ENCODE results near the gene SPN. TPM values are rescaled to one million over a fixed set of nuclear protein-coding genes. Genes with fewer than 3 reads are reported as not detected.
A peak's percentile ranks its signal among the peaks of the same experiment; 100 is the strongest.
"Not testable (repeated sequence)": the region's sequence is repeated elsewhere in the genome, so short reads cannot be mapped to it uniquely, and the experiment has no call there.

SPN gene
- polyA plus RNA-seq, 3 donors: 1.9 to 2.8 (median 2.5) TPM

DNA sequence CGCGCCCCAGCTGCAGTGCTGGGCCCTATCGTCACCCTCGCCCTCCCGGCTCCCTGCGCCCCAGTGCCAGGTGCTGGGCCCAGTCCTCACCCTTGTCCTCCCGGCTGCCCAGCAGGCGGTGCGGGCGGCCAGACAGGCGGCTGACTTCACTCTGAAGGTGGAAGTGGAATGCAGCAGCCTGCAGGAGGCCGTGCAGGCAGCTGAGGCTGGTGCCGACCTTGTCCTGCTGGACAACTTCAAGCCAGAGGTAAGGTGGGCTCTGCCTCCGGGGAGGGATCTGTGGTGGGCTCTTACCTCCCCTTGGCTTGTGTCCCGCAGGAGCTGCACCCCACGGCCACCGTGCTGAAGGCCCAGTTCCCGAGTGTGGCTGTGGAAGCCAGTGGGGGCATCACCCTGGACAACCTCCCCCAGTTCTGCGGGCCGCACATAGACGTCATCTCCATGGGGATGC is 33.9 kb downstream of the SPN start:
- DNase-seq (ENCODE audit: extremely low read depth in 1 of 11, low read depth in 9 of 11, low spot score in 4 of 11): no peak

GRCh38 chr16:29697391-29697790 is 34.3 kb downstream of the SPN start:
- no peak for DNase-seq (ENCODE audit: extremely low read depth in 1 of 11, low read depth in 9 of 11, low spot score in 4 of 11)

DNA sequence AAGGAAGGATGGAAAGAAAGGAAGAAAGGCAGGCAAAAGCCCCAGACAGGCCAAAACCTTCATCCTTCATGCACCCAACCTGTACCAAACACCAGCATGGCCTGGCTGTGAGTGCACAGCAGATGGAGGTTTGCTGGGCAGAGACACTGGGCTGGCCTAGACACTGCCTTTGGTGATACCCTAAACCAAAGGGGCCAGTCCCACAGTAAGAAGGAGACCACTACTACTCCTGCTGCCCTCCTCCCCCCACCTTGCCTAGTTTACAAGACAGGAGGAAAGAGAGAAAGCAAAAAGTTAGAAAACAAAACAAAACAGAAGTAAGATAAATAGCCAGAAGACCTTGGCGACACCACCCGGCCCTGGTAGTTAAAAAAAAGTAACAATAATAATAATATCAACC is 35.0 kb downstream of the SPN start:
- no peak for DNase-seq (ENCODE audit: extremely low read depth in 1 of 11, low read depth in 9 of 11, low spot score in 4 of 11)

- no peak for DNase-seq (ENCODE audit: extremely low read depth in 1 of 11, low read depth in 9 of 11, low spot score in 4 of 11)
Measured at GRCh38 chr16:29698484-29699323, 35.7 kb downstream of the SPN start.

- DNase-seq (ENCODE audit: extremely low read depth in 1 of 11, low read depth in 9 of 11, low spot score in 4 of 11): no peak
Measured at GRCh38 chr16:29699324-29700219, 36.5 kb downstream of the SPN start.

DNA sequence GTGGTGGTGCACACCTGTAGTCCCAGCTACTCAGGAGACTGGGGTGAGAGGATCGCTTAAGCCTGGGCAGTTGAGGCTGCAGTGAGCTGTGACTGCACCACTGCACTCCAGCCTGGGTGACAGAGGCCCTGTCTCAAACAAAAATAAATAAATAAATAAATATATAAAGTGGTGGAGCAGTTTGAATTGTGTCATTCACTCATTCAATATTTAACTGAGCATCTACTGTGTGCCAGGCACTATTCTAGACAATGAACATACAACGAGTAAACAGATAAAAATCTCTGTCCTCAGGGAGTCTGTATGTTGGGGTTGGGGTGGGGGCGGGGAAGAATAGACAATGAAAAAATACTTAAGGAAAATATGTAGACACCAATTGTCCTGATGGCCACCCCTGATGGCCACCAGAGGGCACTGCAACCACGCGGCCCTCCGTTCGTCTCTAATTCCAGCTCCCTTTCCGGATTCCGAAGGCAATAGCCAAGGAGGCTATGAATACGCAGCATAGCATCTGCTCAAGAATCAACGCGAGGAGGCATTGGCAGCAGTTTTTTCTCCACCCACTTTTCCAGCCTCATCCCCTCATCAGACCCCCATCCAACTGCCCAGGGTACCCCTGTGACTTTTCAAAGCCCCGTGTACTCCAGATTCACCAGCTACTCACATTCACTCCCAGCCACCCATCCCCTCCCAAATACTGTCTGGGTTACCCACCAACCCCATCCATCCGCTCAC is 37.4 kb downstream of the SPN start:
- peak in 7 of 11 donors; percentile 30 to 65 (median 56) for DNase-seq (ENCODE audit: extremely low read depth in 1 of 11, low read depth in 9 of 11, low spot score in 4 of 11)

DNA sequence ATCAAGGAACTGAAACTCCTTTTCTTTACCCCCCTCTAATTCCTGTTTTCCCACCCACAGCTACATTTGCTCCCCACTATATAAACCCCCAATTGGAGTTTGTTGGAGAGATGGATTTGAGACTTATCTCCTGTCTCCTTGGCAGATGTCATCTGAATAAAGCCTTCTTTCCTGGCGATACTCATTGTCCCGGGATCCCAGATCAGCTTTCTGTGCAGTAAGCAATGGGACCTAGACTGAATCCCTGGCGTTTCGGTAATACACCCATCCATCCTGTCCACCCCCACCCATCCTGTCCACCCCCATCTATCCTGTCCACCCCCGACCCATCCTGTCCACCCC is 38.1 kb downstream of the SPN start:
- no peak for DNase-seq (ENCODE audit: extremely low read depth in 1 of 11, low read depth in 9 of 11, low spot score in 4 of 11)

DNA sequence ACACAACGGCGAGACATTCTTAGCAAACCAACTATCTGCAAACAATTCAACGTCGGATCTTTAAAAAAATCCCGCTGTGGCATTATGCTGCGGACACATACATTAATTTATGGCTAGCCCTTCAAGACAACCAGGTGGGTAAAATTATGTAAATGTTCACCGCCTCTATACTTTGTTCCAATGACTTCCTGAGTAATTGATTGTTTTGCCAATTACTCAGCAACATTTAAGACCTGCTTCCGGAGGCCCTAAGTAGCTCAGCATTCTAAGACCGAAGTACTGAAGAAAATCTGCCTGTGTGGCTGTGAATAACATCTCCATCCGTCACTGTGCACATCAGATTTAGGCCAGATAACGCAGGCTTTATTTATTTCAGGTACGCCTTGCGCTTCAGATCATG is 39.2 kb downstream of the SPN start:
- DNase-seq (ENCODE audit: extremely low read depth in 1 of 11, low read depth in 9 of 11, low spot score in 4 of 11): peak in 1 of 11 donors; percentile 42

DNA sequence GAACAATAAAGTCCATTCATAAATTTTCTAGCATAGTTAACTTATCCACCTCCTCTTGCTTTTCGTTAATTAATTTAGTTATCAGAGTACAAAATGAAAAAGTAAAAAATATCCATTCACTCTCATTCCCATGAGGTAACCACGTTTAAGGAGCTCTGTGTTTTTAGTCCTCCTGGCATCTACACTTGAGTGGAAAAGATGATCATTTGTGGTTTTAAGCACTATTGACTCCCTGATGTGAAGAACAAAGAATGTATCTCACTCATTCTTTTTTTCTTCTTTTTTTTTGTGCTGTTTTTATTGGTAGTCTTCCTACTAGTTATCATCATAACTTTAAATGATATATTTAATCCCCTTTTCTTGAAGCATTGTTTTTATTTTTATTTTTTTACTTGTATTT is 42.0 kb downstream of the SPN start:
- DNase-seq (ENCODE audit: extremely low read depth in 1 of 11, low read depth in 9 of 11, low spot score in 4 of 11): no peak

GRCh38 chr16:29707160-29707559 is 44.1 kb downstream of the SPN start:
- not testable (repeated sequence) for DNase-seq (ENCODE audit: extremely low read depth in 1 of 11, low read depth in 9 of 11, low spot score in 4 of 11)

- no peak for DNase-seq (ENCODE audit: extremely low read depth in 1 of 11, low read depth in 9 of 11, low spot score in 4 of 11)
Measured at GRCh38 chr16:29708917-29709600, 46.0 kb downstream of the SPN start.

GRCh38 chr16:29709657-29710056 is 46.6 kb downstream of the SPN start:
- DNase-seq (ENCODE audit: extremely low read depth in 1 of 11, low read depth in 9 of 11, low spot score in 4 of 11): not testable (repeated sequence)

DNA sequence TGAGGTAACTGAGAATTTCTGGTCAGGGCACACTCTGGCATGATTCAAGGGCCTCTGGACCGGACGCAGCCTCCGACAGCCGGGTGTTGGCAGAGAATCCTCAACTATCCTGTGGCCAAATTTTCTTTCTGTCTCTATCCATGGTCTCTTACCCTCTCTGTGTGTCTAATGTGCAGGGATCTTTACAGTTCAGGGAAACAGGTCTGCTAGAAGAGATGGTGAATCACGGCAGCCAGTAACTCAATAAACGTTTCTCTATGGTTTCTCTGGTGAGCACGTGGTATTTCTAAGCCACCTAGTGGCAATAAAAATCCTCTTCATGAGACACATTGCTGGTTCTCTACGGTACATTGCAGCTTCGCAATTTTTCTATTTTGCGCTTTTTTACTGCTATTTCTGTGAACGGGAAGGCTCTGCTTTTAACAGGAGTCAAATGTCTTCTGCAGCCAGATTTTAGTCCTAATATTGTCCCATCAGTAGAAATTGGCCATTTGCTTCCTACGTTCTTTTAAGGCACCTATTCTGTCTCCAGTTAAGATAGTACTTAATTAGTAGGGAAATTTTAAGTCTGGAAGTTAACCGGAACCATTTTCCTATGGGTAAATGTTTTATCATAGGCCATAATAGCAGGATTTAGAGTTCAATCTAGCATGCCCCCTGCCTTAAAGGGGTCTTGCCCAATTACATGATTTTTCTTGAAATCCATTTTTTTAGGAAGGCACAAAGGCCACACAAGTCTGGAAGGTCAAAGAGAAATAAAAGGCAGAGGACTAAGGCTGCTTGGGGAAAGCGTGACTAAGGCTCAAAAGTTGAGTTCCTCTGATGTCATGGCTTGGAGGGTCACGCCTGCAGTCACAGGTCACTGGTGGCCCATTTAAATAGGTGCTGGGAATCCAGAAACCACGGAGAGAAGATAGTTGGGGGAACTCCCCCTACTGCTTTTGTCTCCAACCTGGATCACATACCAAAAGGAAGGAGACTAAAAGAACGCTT is 47.5 kb downstream of the SPN start:
- DNase-seq (ENCODE audit: extremely low read depth in 1 of 11, low read depth in 9 of 11, low spot score in 4 of 11): peak in 3 of 11 donors; percentile 45 to 74 (median 51)

DNA sequence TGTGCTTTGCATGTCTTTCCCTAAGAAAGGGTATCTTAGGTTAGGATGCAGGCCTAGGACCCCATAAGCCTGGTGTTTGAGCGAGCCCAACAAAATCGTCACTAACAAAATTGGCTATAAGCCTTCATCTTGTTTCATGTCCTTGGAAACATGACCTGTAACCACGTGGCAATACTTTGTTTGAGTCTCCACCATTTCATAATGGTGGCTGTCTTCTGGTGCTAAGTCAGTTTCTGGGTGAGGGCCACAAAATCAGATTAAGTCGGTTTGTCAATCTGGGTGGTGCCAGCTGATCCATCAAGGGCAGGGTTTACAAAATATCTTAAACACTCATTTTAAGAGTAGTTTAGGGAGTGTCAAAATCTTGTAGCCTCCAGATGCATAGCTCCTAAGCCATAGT is 49.8 kb downstream of the SPN start:
- no peak for DNase-seq (ENCODE audit: extremely low read depth in 1 of 11, low read depth in 9 of 11, low spot score in 4 of 11)

GRCh38 chr16:29714396-29714795 is 51.3 kb downstream of the SPN start:
- DNase-seq (ENCODE audit: extremely low read depth in 1 of 11, low read depth in 9 of 11, low spot score in 4 of 11): no peak

DNA sequence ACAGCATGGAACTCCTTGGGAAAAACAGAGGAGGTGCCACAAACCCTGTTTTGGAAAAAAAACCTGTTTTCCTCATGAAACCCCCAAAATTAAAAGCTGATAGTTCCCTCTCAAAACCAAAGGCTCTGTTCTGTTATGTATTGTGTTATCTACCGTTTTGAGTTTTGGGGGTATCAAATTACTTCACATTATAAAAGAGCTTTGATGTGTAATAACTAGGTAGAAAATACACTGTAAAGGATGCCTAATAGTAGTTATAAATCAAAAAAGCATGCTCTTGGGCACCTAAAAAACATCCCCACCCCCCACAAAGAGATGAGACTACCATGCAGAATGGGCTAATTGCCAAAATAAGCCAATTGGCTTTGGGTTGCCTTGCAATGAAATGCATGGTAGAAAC is 51.9 kb downstream of the SPN start:
- no peak for DNase-seq (ENCODE audit: extremely low read depth in 1 of 11, low read depth in 9 of 11, low spot score in 4 of 11)

GRCh38 chr16:29717113-29717512 is 54.1 kb downstream of the SPN start:
- DNase-seq (ENCODE audit: extremely low read depth in 1 of 11, low read depth in 9 of 11, low spot score in 4 of 11): no peak

GRCh38 chr16:29719063-29719462 is 56.0 kb downstream of the SPN start:
- no peak for DNase-seq (ENCODE audit: extremely low read depth in 1 of 11, low read depth in 9 of 11, low spot score in 4 of 11)
